ENCODE data around the gene LGMN. TPM values are rescaled to one million over a fixed set of nuclear protein-coding genes. Genes with fewer than 3 reads are reported as not detected.

The LGMN gene
- total RNA-seq, result 1 to 10 TPM; 6.9 to 7.7 TPM

GRCh38 chr14:92748259-92749016 lies at the start of gene LGMN:
Gene LGMN, minus strand, starts transcription at chr14:92748627. Its CDS starts 15,841 bp downstream, at chr14:92732786.
- peak; percentile 90 for DNase-seq
- Mint-ChIP-seq H3K27me3 (ENCODE audit: low read depth) (peaks cover 4% of the 10 kb centered on the region), H3K36me3 (ENCODE audit: low read depth) (no peaks in the 10 kb centered on the region), H3K4me3 (peak within 1 kb of the TSS; percentile 81), H3K27ac (no peak within 1 kb of the TSS), H3K4me1 (ENCODE audit: low read depth) (peaks cover 35% of the 10 kb centered on the region), H3K9me3 (no peaks in the 10 kb centered on the region)
- CTCF ChIA-PET, result interaction anchor here (0.7 to 1.7 kb wide), 4 partner anchors 11 to 144 kb away, joined by 3 to 4 read pairs (median 3); no protein-coding TSS in a partner anchor
- intact Hi-C loops (cut with micrococcal nuclease), result loop anchor here (1.0 kb wide), 2 partner anchors 11 to 46 kb away; partner anchors contain the start of gene GOLGA5

GRCh38 chr14:92794961-92795360 lies 46.5 kb upstream of the LGMN start:
- peak overlapping the region; percentile 99 for H3K4me3 Mint-ChIP-seq
- no peak for DNase-seq
- peaks cover 23% of the 10 kb centered on the region for H3K36me3 Mint-ChIP-seq (ENCODE audit: low read depth)
- no peaks in the 10 kb centered on the region for H3K27me3 Mint-ChIP-seq (ENCODE audit: low read depth)
- CTCF ChIA-PET, result no interaction called here
- H3K4me1 Mint-ChIP-seq (ENCODE audit: low read depth), result peaks cover 44% of the 10 kb centered on the region
- peaks cover 8% of the 10 kb centered on the region for H3K9me3 Mint-ChIP-seq
- H3K27ac Mint-ChIP-seq, result peak overlapping the region; percentile 92
- intact Hi-C loops (cut with micrococcal nuclease), result loop anchor here (1.0 to 5.0 kb wide), 7 partner anchors 20 to 754 kb away; partner anchors contain the start of genes BTBD7, CPSF2, GON7 and LGMN

GRCh38 chr14:92794547-92794941 lies 46.1 kb upstream of the LGMN start:
- Mint-ChIP-seq H3K9me3 (peaks cover 12% of the 10 kb centered on the region), H3K36me3 (ENCODE audit: low read depth) (peaks cover 20% of the 10 kb centered on the region), H3K4me3 (peak overlapping the region; percentile 99), H3K4me1 (ENCODE audit: low read depth) (peaks cover 40% of the 10 kb centered on the region), H3K27me3 (ENCODE audit: low read depth) (no peaks in the 10 kb centered on the region), H3K27ac (peak overlapping the region; percentile 92)
- intact Hi-C loops (cut with micrococcal nuclease), result loop anchor here (1.0 to 5.0 kb wide), 7 partner anchors 20 to 754 kb away; partner anchors contain the start of genes BTBD7, CPSF2, GON7 and LGMN
- CTCF ChIA-PET, result no interaction called here
- peak; percentile 22 for DNase-seq

GRCh38 chr14:92793709-92794546 lies 45.5 kb upstream of the LGMN start, which contains the start of gene GOLGA5:
Gene GOLGA5, plus strand, starts transcription at chr14:92794305. Its CDS starts 3,133 bp downstream, at chr14:92797438.
- H3K36me3 Mint-ChIP-seq (ENCODE audit: low read depth), result peaks cover 20% of the 10 kb centered on the region
- peak within 1 kb of the TSS; percentile 92 for H3K27ac Mint-ChIP-seq
- DNase-seq, result peak; percentile 98
- CTCF ChIA-PET, result interaction anchor here (1.1 to 1.5 kb wide), 2 partner anchors 79 to 81 kb away, joined by 4 to 8 read pairs; no protein-coding TSS in a partner anchor
- H3K4me1 Mint-ChIP-seq (ENCODE audit: low read depth), result peaks cover 39% of the 10 kb centered on the region
- H3K4me3 Mint-ChIP-seq, result peak within 1 kb of the TSS; percentile 99
- H3K9me3 Mint-ChIP-seq, result peaks cover 19% of the 10 kb centered on the region
- H3K27me3 Mint-ChIP-seq (ENCODE audit: low read depth), result no peaks in the 10 kb centered on the region
- intact Hi-C loops (cut with micrococcal nuclease), result loop anchor here (1.0 to 5.0 kb wide), 7 partner anchors 19 to 753 kb away; partner anchors contain the start of genes BTBD7, CPSF2, GON7 and LGMN

GRCh38 chr14:92792885-92793284 lies 44.5 kb upstream of the LGMN start:
- H3K4me3 Mint-ChIP-seq, result peak overlapping the region; percentile 99
- no peak for DNase-seq
- CTCF ChIA-PET, result interaction anchor here (1.1 to 1.5 kb wide), 2 partner anchors 78 to 80 kb away, joined by 4 to 8 read pairs; no protein-coding TSS in a partner anchor
- no peaks in the 10 kb centered on the region for H3K27me3 Mint-ChIP-seq (ENCODE audit: low read depth)
- intact Hi-C loops (cut with micrococcal nuclease), result loop anchor here (5.0 kb wide), 1 partner anchor 539 kb away; the partner anchor contains the start of gene BTBD7
- H3K4me1 Mint-ChIP-seq (ENCODE audit: low read depth), result peaks cover 35% of the 10 kb centered on the region
- H3K27ac Mint-ChIP-seq, result peak overlapping the region; percentile 33
- H3K9me3 Mint-ChIP-seq, result peaks cover 21% of the 10 kb centered on the region
- peaks cover 15% of the 10 kb centered on the region for H3K36me3 Mint-ChIP-seq (ENCODE audit: low read depth)

DNA sequence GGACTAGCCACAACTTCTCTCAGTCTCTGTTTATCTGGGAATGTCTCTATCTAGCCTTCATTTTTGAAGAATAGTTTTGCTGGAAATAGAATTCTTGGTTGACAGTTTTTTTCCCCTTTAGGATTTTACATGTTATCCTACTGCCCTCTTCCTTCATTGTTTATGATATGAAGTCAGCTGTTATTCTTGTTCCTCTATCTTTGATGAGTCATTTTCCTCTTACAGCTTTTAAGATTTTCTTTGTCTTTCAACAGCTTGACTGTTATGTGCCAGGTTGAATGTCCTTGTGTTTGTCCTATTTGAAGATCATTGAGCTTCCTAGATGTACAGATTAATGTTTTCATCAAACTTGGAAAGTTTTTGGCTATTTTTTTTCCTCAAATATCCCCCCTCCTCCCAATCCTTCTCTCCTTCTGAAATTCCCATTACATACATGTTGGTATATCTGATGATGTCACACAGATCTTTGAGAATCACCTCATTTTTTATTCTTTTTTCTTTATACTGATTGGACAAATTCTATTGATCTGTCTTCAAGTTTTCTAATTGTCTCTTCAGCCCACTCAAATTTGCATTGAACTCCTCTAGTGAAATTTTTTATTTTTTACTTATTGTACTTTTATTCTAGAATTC lies 41.1 kb upstream of the LGMN start:
- intact Hi-C loops (cut with micrococcal nuclease), result loop anchor here (5.0 kb wide), 1 partner anchor 543 kb away; the partner anchor contains the start of gene BTBD7
- no peak for DNase-seq
- peaks cover 13% of the 10 kb centered on the region for H3K4me1 Mint-ChIP-seq (ENCODE audit: low read depth)
- H3K27ac Mint-ChIP-seq, result no peak overlapping the region
- H3K36me3 Mint-ChIP-seq (ENCODE audit: low read depth), result peaks cover 7% of the 10 kb centered on the region
- H3K9me3 Mint-ChIP-seq, result peaks cover 21% of the 10 kb centered on the region
- no peaks in the 10 kb centered on the region for H3K27me3 Mint-ChIP-seq (ENCODE audit: low read depth)
- CTCF ChIA-PET, result interaction anchor here (8.6 kb wide), 1 partner anchor 75 kb away, joined by 110 read pairs; no protein-coding TSS in a partner anchor
- no peak overlapping the region for H3K4me3 Mint-ChIP-seq

DNA sequence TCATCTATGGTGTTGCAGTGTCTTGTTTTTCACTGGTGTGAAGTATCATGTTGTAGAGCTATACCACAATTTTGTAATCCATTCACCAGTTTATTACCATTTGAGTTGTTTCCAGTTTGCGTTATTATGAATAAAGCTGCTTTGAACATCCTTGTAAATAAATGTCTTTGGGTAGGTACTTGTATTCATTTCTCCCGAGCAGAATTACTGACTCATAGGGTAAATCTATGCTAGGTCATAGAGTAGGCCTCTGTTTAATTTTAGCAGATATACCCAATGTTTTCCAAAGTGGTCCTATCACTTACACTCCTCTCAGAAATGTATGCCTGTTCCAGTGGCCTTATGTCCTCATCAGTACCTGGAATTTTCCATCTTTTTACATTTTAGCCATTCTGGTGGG lies 39.1 kb upstream of the LGMN start:
- Mint-ChIP-seq H3K27me3 (ENCODE audit: low read depth) (no peaks in the 10 kb centered on the region), H3K36me3 (ENCODE audit: low read depth) (peaks cover 3% of the 10 kb centered on the region), H3K27ac (no peak overlapping the region), H3K4me3 (no peak overlapping the region), H3K4me1 (ENCODE audit: low read depth) (peaks cover 3% of the 10 kb centered on the region), H3K9me3 (peaks cover 18% of the 10 kb centered on the region)
- intact Hi-C loops (cut with micrococcal nuclease), result no loop called here
- CTCF ChIA-PET, result interaction anchor here (0.6 to 8.6 kb wide), 5 partner anchors 20 to 420 kb away, joined by 3 to 110 read pairs (median 3); no protein-coding TSS in a partner anchor
- DNase-seq, result no peak

DNA sequence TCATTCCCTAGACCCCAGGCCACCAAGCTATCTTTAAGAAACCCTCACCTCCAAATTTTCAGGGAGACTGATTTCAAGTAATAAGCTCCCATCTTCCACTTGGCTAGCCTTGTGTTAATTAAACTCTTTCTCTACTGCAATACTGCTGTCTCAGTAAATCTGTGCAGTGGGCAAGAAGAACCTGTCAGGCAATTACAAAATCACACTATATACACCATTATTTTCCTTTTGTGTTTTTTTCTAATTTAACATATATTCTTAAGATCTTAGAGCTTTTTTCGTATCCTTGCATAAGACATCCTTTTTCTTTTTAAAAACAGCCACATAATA lies 38.0 kb upstream of the LGMN start:
- no peak for DNase-seq
- H3K9me3 Mint-ChIP-seq, result peaks cover 17% of the 10 kb centered on the region
- H3K4me3 Mint-ChIP-seq, result no peak overlapping the region
- no peak overlapping the region for H3K27ac Mint-ChIP-seq
- peaks cover 3% of the 10 kb centered on the region for H3K4me1 Mint-ChIP-seq (ENCODE audit: low read depth)
- peaks cover 3% of the 10 kb centered on the region for H3K36me3 Mint-ChIP-seq (ENCODE audit: low read depth)
- CTCF ChIA-PET, result interaction anchor here (0.5 to 8.6 kb wide), 2 partner anchors 71 to 87 kb away, joined by 3 to 110 read pairs; no protein-coding TSS in a partner anchor
- intact Hi-C loops (cut with micrococcal nuclease), result no loop called here
- no peaks in the 10 kb centered on the region for H3K27me3 Mint-ChIP-seq (ENCODE audit: low read depth)

DNA sequence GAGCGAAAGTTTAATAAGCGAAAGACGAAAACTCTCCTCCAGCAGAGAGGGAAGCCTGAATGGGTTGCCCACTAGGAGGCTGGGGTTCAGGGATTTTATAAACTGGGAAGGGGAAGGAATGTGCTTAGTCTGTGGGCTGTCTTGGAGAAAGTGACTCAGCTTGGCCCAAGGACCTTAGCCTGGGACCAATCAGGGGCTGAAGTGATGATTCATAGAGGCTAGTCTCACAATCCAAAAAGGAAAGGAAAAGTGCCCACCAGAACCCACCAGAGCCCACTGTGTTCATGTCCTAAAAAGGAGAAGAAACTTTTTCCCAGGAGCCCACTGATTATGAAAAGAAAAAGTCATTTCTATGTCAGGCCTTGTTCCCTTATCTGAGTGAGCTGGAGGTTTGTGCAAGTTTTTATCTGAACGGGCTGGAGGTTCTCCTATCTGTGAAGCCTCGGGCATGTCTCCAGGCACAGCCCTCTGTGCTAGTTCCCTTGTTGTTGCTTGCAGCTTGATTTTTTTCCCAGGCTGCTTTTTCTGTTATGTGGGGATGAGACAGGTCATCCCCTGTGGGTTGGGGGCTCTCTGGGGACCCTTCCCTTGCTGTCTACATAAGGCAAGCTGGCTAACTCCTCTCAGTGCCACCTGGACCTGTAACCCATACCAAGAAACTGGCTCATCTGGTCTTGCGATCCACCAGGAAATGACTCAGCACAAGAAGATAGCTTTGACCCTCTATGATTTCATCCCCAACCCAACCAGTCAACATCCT lies 37.4 kb upstream of the LGMN start:
- intact Hi-C loops (cut with micrococcal nuclease), result no loop called here
- DNase-seq, result no peak
- H3K4me1 Mint-ChIP-seq (ENCODE audit: low read depth), result peaks cover 3% of the 10 kb centered on the region
- CTCF ChIA-PET, result interaction anchor here (8.6 kb wide), 1 partner anchor 71 kb away, joined by 110 read pairs; no protein-coding TSS in a partner anchor
- no peak overlapping the region for H3K27ac Mint-ChIP-seq
- H3K4me3 Mint-ChIP-seq, result no peak overlapping the region
- H3K36me3 Mint-ChIP-seq (ENCODE audit: low read depth), result peaks cover 3% of the 10 kb centered on the region
- H3K9me3 Mint-ChIP-seq, result peaks cover 17% of the 10 kb centered on the region
- H3K27me3 Mint-ChIP-seq (ENCODE audit: low read depth), result no peaks in the 10 kb centered on the region

- H3K36me3 Mint-ChIP-seq (ENCODE audit: low read depth), result no peaks in the 10 kb centered on the region
- intact Hi-C loops (cut with micrococcal nuclease), result loop anchor here (1.0 kb wide), 1 partner anchor 70 kb away; no protein-coding TSS in a partner anchor
- H3K4me1 Mint-ChIP-seq (ENCODE audit: low read depth), result peaks cover 7% of the 10 kb centered on the region
- DNase-seq, result peak; percentile 51
- CTCF ChIA-PET, result interaction anchor here (0.6 to 8.6 kb wide), 11 partner anchors 33 to 175 kb away, joined by 3 to 110 read pairs (median 3); partner anchors contain the start of gene LGMN
- no peaks in the 10 kb centered on the region for H3K27me3 Mint-ChIP-seq (ENCODE audit: low read depth)
- peaks cover 3% of the 10 kb centered on the region for H3K9me3 Mint-ChIP-seq
- H3K27ac Mint-ChIP-seq, result no peak overlapping the region
- H3K4me3 Mint-ChIP-seq, result no peak overlapping the region
These were observed 35.5 kb upstream of the LGMN start for GRCh38 chr14:92783813-92784431.
